HL-60 (cell line): ENCODE measurements around the gene FLT3LG.
A peak's percentile ranks its signal among the peaks of the same experiment; 100 is the strongest.

ENCODE experiments used
- CTCF ChIP-seq: IDR thresholded peaks from one replicate; pipeline ENCODE4 v1.5.1; 2011; ENCODE audit warnings: low read length, control low read depth, inconsistent platforms; ENCODE audit not compliant: insufficient read depth
- GABPA ChIP-seq: IDR thresholded peaks from 2 replicates; pipeline ENCODE4 v1.6.1; 2012; ENCODE audit warnings: low read depth
- POLR2AphosphoS5 ChIP-seq: IDR thresholded peaks from 2 replicates; pipeline ENCODE4 v1.6.1; 2012; ENCODE audit warnings: low read depth
- REST ChIP-seq: IDR thresholded peaks from 2 replicates; pipeline ENCODE4 v1.6.1; 2012; ENCODE audit warnings: low read depth; ENCODE audit not compliant: insufficient replicate concordance

- TF ChIP-seq CTCF = no peak
- peak; percentile 42; the same call in 1 of the 2 replicates for TF ChIP-seq POLR2AphosphoS5
- peak; percentile 22 for TF ChIP-seq REST
- TF ChIP-seq GABPA = no peak
Measured at GRCh38 chr19:49488046-49488862, 14.2 kb downstream of the FLT3LG start.
